GM12865 (cell line): ENCODE results near the gene PGAP1.

Source experiments
- DNase-seq: peaks from one replicate; pipeline ENCODE4 v3.0.0; 2010; ENCODE audit warnings: low read depth
- H3K4me3 ChIP-seq: 2 replicates; pipeline ENCODE4 v1.5.1; 2011; ENCODE audit warnings: mild to moderate bottlenecking, low read depth, low read length, control low read depth
- CTCF ChIP-seq: IDR thresholded peaks from 2 replicates; pipeline ENCODE4 v1.5.1; 2011; ENCODE audit warnings: low read length, control low read depth, low read depth, inconsistent platforms; ENCODE audit not compliant: insufficient read depth; ENCODE audit errors: missing control alignments

Gene PGAP1

GRCh38 chr2:196967116-196967515 lies 40.6 kb upstream of the PGAP1 start:
- DNase-seq: no peak
- no peak overlapping the region for H3K4me3 ChIP-seq
- no peak for TF ChIP-seq CTCF

- no peak for TF ChIP-seq CTCF
- no peak for DNase-seq
- no peak overlapping the region for H3K4me3 ChIP-seq
Observed at GRCh38 chr2:196966061-196966460, 39.6 kb upstream of the PGAP1 start.

- H3K4me3 ChIP-seq: no peak overlapping the region
- no peak for DNase-seq
- no peak for TF ChIP-seq CTCF
Observed at GRCh38 chr2:196965651-196966050, 39.1 kb upstream of the PGAP1 start.

- DNase-seq: no peak
- H3K4me3 ChIP-seq: no peak overlapping the region
- TF ChIP-seq CTCF: no peak
Observed at GRCh38 chr2:196963961-196964360, 37.5 kb upstream of the PGAP1 start.

- no peak for TF ChIP-seq CTCF
- DNase-seq: no peak
- no peak overlapping the region for H3K4me3 ChIP-seq
Observed at GRCh38 chr2:196963043-196963442, 36.5 kb upstream of the PGAP1 start.

GRCh38 chr2:196962325-196962724 lies 35.8 kb upstream of the PGAP1 start:
- DNase-seq: no peak
- no peak for TF ChIP-seq CTCF
- no peak overlapping the region for H3K4me3 ChIP-seq

- DNase-seq: peak; percentile 57
- no peak overlapping the region for H3K4me3 ChIP-seq
- no peak for TF ChIP-seq CTCF
Observed at GRCh38 chr2:196961889-196962288, 35.4 kb upstream of the PGAP1 start.
